Stimulated activated naive B cell treated with anti-CD40 and anti-IgM and Interleukin-4, amounts not matched to agents 10 μg/mL and 1 μg/mL and 100 μg/mL, for 72 hours (primary cell): ENCODE measurements around the gene TEX2.
"Not testable (repeated sequence)": the region's sequence is repeated elsewhere in the genome, so short reads cannot be mapped to it uniquely, and the experiment has no call there.

Experiments
- ATAC-seq, 2 donors: fragments of 150-1000 bp; cut with Tn5 transposase; replicated peaks; 2 replicates each; pipeline ENCODE4 v1.10.0; 2021; ENCODE audit warnings: moderate library complexity in 1 of 2
- DNase-seq: peaks from one replicate; pipeline ENCODE4 v3.0.0; 2021
- H3K27ac Mint-ChIP-seq: one replicate; pipeline ENCODE4 v1.8.0; 2022; ENCODE audit warnings: mild to moderate bottlenecking, mixed read lengths
- H3K27me3 Mint-ChIP-seq, 2 donors: one replicate each; pipeline ENCODE4 v1.8.0; 2022; ENCODE audit warnings: mixed read lengths in 2 of 2
- H3K36me3 Mint-ChIP-seq, 2 donors: one replicate each; pipeline ENCODE4 v1.8.0; 2022; ENCODE audit warnings: mixed read lengths in 2 of 2, mild to moderate bottlenecking in 1 of 2
- H3K4me1 Mint-ChIP-seq, 2 donors: one replicate each; pipeline ENCODE4 v1.8.0; 2022; ENCODE audit warnings: mixed read lengths in 2 of 2, mild to moderate bottlenecking in 1 of 2
- H3K4me3 Mint-ChIP-seq, 2 donors: one replicate each; pipeline ENCODE4 v1.8.0; 2022; ENCODE audit warnings: mild to moderate bottlenecking in 2 of 2, mixed read lengths in 2 of 2, moderate library complexity in 1 of 2
- H3K9me3 Mint-ChIP-seq, 2 donors: one replicate each; pipeline ENCODE4 v1.8.0; 2022; ENCODE audit warnings: mixed read lengths in 2 of 2, mild to moderate bottlenecking in 1 of 2

Gene TEX2

GRCh38 chr17:64202683-64203344 is 60.2 kb downstream of the TEX2 start:
- DNase-seq, result peak; percentile 34
- ATAC-seq, result peak; percentile 70 to 86
- Mint-ChIP-seq H3K4me3 (peak overlapping the region; percentile 13 to 62), H3K4me1 (peaks cover 34 to 51% of the 10 kb centered on the region in 2 donors), H3K27ac (peak overlapping the region; percentile 84), H3K36me3 (peaks cover 13 to 14% of the 10 kb centered on the region in 2 donors), H3K9me3 (no peaks in the 10 kb centered on the region), H3K27me3 (no peaks in the 10 kb centered on the region)

- DNase-seq, result peak; percentile 35
- peak; percentile 86 to 93 for ATAC-seq
These were observed 62.7 kb downstream of the TEX2 start for GRCh38 chr17:64200080-64201032.

GRCh38 chr17:64198331-64199090 is 64.5 kb downstream of the TEX2 start:
- Mint-ChIP-seq H3K36me3 (peaks cover 14 to 29% of the 10 kb centered on the region in 2 donors), H3K27ac (no peak overlapping the region), H3K27me3 (no peaks in the 10 kb centered on the region), H3K4me3 (no peak overlapping the region), H3K4me1 (peaks cover 26 to 41% of the 10 kb centered on the region in 2 donors), H3K9me3 (peaks cover 4% of the 10 kb centered on the region in 2 donors)
- DNase-seq, result no peak
- no peak for ATAC-seq

More at GRCh38 chr17:64200080-64201032, 62.7 kb downstream of the TEX2 start:
- no peak overlapping the region for H3K27ac Mint-ChIP-seq
- peak overlapping the region; percentile 11 to 27 for H3K4me3 Mint-ChIP-seq
- peaks cover 4% of the 10 kb centered on the region in 2 donors for H3K9me3 Mint-ChIP-seq
- peaks cover 15 to 20% of the 10 kb centered on the region in 2 donors for H3K36me3 Mint-ChIP-seq
- H3K4me1 Mint-ChIP-seq, result peaks cover 29 to 45% of the 10 kb centered on the region in 2 donors
- no peaks in the 10 kb centered on the region for H3K27me3 Mint-ChIP-seq

GRCh38 chr17:64196601-64197000 is 66.5 kb downstream of the TEX2 start:
- Mint-ChIP-seq H3K27me3 (no peaks in the 10 kb centered on the region), H3K4me3 (no peak overlapping the region), H3K4me1 (peaks cover 8 to 22% of the 10 kb centered on the region in 2 donors), H3K9me3 (peaks cover 4% of the 10 kb centered on the region in 2 donors), H3K36me3 (peaks cover 13 to 40% of the 10 kb centered on the region in 2 donors), H3K27ac (no peak overlapping the region)
- DNase-seq, result no peak
- ATAC-seq, result no peak

GRCh38 chr17:64193561-64193960 is 69.5 kb downstream of the TEX2 start:
- H3K4me1 Mint-ChIP-seq, result peaks cover 0 to 7% of the 10 kb centered on the region in 2 donors
- H3K4me3 Mint-ChIP-seq, result no peak overlapping the region
- peaks cover 19 to 46% of the 10 kb centered on the region in 2 donors for H3K36me3 Mint-ChIP-seq
- H3K27ac Mint-ChIP-seq, result no peak overlapping the region
- no peaks in the 10 kb centered on the region for H3K27me3 Mint-ChIP-seq
- ATAC-seq, result no peak
- no peak for DNase-seq
- peaks cover 4% of the 10 kb centered on the region in 2 donors for H3K9me3 Mint-ChIP-seq

- Mint-ChIP-seq H3K9me3 (peaks cover 4% of the 10 kb centered on the region in 2 donors), H3K4me3 (no peak overlapping the region), H3K36me3 (peaks cover 20 to 50% of the 10 kb centered on the region in 2 donors), H3K4me1 (peaks cover 0 to 7% of the 10 kb centered on the region in 2 donors), H3K27ac (no peak overlapping the region), H3K27me3 (no peaks in the 10 kb centered on the region)
- ATAC-seq, result no peak
- DNase-seq, result no peak
These were observed 70.5 kb downstream of the TEX2 start for GRCh38 chr17:64192589-64192988.

GRCh38 chr17:64190472-64190871 is 72.6 kb downstream of the TEX2 start:
- H3K9me3 Mint-ChIP-seq, result no peaks in the 10 kb centered on the region
- peaks cover 27 to 56% of the 10 kb centered on the region in 2 donors for H3K36me3 Mint-ChIP-seq
- no peaks in the 10 kb centered on the region for H3K4me1 Mint-ChIP-seq
- H3K4me3 Mint-ChIP-seq, result no peak overlapping the region
- no peaks in the 10 kb centered on the region for H3K27me3 Mint-ChIP-seq
- DNase-seq (no peak), ATAC-seq (no peak)
- H3K27ac Mint-ChIP-seq, result no peak overlapping the region

GRCh38 chr17:64188088-64188487 is 75.0 kb downstream of the TEX2 start:
- peaks cover 0 to 3% of the 10 kb centered on the region in 2 donors for H3K4me1 Mint-ChIP-seq
- no peak for DNase-seq
- no peaks in the 10 kb centered on the region for H3K9me3 Mint-ChIP-seq
- no peak for ATAC-seq
- peaks cover 31 to 44% of the 10 kb centered on the region in 2 donors for H3K36me3 Mint-ChIP-seq
- H3K4me3 Mint-ChIP-seq, result no peak overlapping the region
- H3K27ac Mint-ChIP-seq, result peak overlapping the region; percentile 67
- H3K27me3 Mint-ChIP-seq, result no peaks in the 10 kb centered on the region

GRCh38 chr17:64187093-64187895 is 75.8 kb downstream of the TEX2 start:
- no peak overlapping the region for H3K27ac Mint-ChIP-seq
- no peaks in the 10 kb centered on the region for H3K9me3 Mint-ChIP-seq
- DNase-seq (no peak), ATAC-seq (no peak)
- no peaks in the 10 kb centered on the region for H3K27me3 Mint-ChIP-seq
- peaks cover 31 to 38% of the 10 kb centered on the region in 2 donors for H3K36me3 Mint-ChIP-seq
- no peak overlapping the region for H3K4me3 Mint-ChIP-seq
- peaks cover 0 to 3% of the 10 kb centered on the region in 2 donors for H3K4me1 Mint-ChIP-seq

GRCh38 chr17:64186171-64187092 is 76.6 kb downstream of the TEX2 start:
- DNase-seq (no peak), ATAC-seq (no peak)
- H3K4me1 Mint-ChIP-seq, result peaks cover 0 to 3% of the 10 kb centered on the region in 2 donors
- H3K36me3 Mint-ChIP-seq, result peaks cover 30 to 42% of the 10 kb centered on the region in 2 donors
- no peaks in the 10 kb centered on the region for H3K27me3 Mint-ChIP-seq
- H3K4me3 Mint-ChIP-seq, result no peak overlapping the region
- no peaks in the 10 kb centered on the region for H3K9me3 Mint-ChIP-seq
- no peak overlapping the region for H3K27ac Mint-ChIP-seq

- H3K36me3 Mint-ChIP-seq, result peaks cover 32 to 40% of the 10 kb centered on the region in 2 donors
- not testable (repeated sequence) for H3K4me1 Mint-ChIP-seq, DNase-seq, H3K27ac Mint-ChIP-seq, H3K9me3 Mint-ChIP-seq, H3K27me3 Mint-ChIP-seq, H3K4me3 Mint-ChIP-seq, ATAC-seq
These were observed 77.5 kb downstream of the TEX2 start for GRCh38 chr17:64185557-64185956.

GRCh38 chr17:64185101-64185500 is 78.0 kb downstream of the TEX2 start:
- Mint-ChIP-seq H3K27me3 (no peaks in the 10 kb centered on the region), H3K4me1 (peaks cover 0 to 3% of the 10 kb centered on the region in 2 donors), H3K36me3 (peaks cover 32 to 37% of the 10 kb centered on the region in 2 donors), H3K4me3 (no peak overlapping the region), H3K9me3 (no peaks in the 10 kb centered on the region), H3K27ac (no peak overlapping the region)
- no peak for ATAC-seq
- no peak for DNase-seq
